Stimulated activated CD4-positive, alpha-beta T cell treated with anti-CD3 and anti-CD28 coated beads, Interleukin-15, amount 100 ng/mL, for 1 hour (primary cell): ENCODE measurements around the gene SFXN4.
"Not testable (repeated sequence)": the region's sequence is repeated elsewhere in the genome, so short reads cannot be mapped to it uniquely, and the experiment has no call there.

Experiments used
- DNase-seq, 2 donors: peaks; one replicate each; pipeline ENCODE4 v3.0.0-alpha.2; 2020; ENCODE audit warnings: low read depth in 1 of 2, low spot score in 1 of 2

SFXN4 gene

GRCh38 chr10:119149157-119149556 is 16.4 kb downstream of the SFXN4 start:
- DNase-seq = no peak

- DNase-seq = no peak
Measured at GRCh38 chr10:119143657-119144056, 21.9 kb downstream of the SFXN4 start.

GRCh38 chr10:119140603-119141245 is 24.8 kb downstream of the SFXN4 start:
- no peak for DNase-seq

GRCh38 chr10:119139464-119140067 is 25.9 kb downstream of the SFXN4 start:
- peak; percentile 8 to 23 for DNase-seq

GRCh38 chr10:119138346-119139306 is 26.9 kb downstream of the SFXN4 start:
- no peak for DNase-seq

- DNase-seq = not testable (repeated sequence)
Measured at GRCh38 chr10:119137878-119138277, 27.6 kb downstream of the SFXN4 start.

GRCh38 chr10:119136084-119136483 is 29.4 kb downstream of the SFXN4 start:
- no peak for DNase-seq

- DNase-seq = no peak
Measured at GRCh38 chr10:119135513-119135881, 30.0 kb downstream of the SFXN4 start.

- no peak for DNase-seq
Measured at GRCh38 chr10:119133949-119134348, 31.6 kb downstream of the SFXN4 start.

- no peak for DNase-seq
Measured at GRCh38 chr10:119132521-119133345, 32.8 kb downstream of the SFXN4 start.

- DNase-seq = peak in 1 of 2 donors; percentile 3
Measured at GRCh38 chr10:119131512-119132240, 33.8 kb downstream of the SFXN4 start.

- no peak for DNase-seq
Measured at GRCh38 chr10:119129721-119130120, 35.8 kb downstream of the SFXN4 start.

- no peak for DNase-seq
Measured at GRCh38 chr10:119125942-119126341, 39.6 kb downstream of the SFXN4 start.

GRCh38 chr10:119120875-119121274 is 44.6 kb downstream of the SFXN4 start:
- no peak for DNase-seq

GRCh38 chr10:119120413-119120867 is 45.1 kb downstream of the SFXN4 start:
- DNase-seq = no peak

GRCh38 chr10:119119400-119119799 is 46.1 kb downstream of the SFXN4 start:
- no peak for DNase-seq

- no peak for DNase-seq
Measured at GRCh38 chr10:119118231-119118630, 47.3 kb downstream of the SFXN4 start.

- DNase-seq = no peak
Measured at GRCh38 chr10:119116326-119116951, 49.1 kb downstream of the SFXN4 start.

GRCh38 chr10:119115926-119116325 is 49.6 kb downstream of the SFXN4 start:
- DNase-seq = no peak
